NCI-H2196 (cell line): ENCODE results near the gene HIP1.
"Not testable (repeated sequence)": the region's sequence is repeated elsewhere in the genome, so short reads cannot be mapped to it uniquely, and the experiment has no call there.

Experiments
- DNase-seq: peaks from one replicate; lab custom pipeline; 2025; ENCODE audit not compliant: unreplicated experiment; lab: John Stamatoyannopoulos, UW

Gene HIP1

DNA sequence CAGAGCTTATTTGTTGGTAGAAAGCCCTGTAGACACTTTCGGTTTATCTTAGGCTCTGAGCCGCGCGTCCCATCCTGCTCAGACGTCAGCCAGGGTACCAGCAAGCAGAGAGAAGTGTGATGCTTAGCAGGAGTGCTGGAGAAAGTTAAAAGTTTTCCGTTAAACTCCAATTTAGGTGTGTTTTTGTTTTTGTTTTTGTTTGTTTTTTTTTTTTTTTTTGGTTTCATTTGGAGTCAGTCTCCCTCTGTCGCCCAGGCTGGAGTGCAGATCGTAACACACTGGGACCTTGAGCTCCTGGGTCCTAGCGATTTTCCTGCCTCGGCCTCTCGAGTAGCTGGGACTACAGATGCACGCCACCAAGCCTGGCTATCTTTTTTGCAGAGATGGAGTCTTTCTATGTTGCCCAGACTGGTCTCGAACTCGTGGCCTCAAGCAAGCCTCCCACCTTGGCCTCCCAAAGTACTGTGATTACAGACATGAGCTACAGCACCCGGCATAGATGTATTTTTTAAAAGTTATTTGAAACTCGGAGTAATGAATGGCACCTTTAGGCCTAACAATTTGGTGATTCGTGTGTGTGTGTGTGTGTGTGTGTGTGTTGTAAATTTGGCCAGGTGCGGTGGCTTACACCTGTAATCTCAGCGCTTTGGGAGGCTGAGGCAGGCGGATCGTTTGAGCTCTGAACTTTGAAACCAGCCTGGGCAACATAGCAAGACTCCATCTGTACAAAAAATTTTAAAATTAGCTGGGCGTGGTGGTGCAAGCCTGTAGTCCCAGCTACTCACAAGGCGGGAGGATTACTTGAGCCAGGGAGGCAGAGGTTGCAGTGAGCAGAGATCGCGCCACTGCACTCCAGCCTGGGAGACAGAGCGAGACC, 1.3 kb upstream of the HIP1 start:
- DNase-seq, result peak; percentile 46

GRCh38 chr7:75738975-75739795, 444 bp upstream of the HIP1 start:
- DNase-seq, result peak; percentile 99

GRCh38 chr7:75737856-75738603, 711 bp downstream of the HIP1 start:
- DNase-seq, result no peak

DNA sequence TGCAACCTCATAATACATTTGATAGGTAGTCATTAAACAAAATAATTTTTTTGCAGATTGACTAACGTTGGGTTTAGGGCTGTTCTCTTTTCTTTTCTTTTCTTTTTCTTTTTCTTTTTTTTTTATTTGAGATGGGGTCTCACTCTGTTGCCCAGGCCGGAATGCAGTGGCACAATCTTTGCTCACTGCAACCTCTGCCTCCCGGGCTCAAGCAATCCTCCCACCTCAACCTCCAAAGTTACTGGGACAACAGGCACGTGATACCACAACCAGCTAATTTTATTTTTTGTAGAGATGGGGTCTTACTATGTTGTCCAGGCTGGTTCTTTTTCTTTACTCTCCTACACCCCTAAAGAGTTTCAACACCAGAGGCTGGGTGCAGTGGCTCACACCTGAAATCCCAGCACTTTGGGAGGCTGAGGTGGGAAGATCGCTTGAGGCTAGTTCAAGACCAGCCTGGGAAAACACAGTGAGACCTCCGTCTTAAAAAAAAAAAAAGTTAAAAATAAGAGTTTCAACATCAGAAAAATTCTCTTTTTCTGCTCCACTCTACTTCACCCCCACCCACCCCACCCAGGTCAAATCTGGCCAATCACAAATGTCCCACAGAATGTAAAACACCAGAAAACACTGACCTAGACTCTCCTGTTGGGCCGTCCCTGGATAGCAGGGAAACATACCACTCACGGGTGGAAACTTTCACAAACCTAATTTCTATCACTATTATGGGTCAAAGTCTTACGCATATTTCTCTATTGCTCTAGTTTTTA, 3.0 kb downstream of the HIP1 start:
- no peak for DNase-seq

- DNase-seq, result no peak
These were observed 3.9 kb downstream of the HIP1 start for GRCh38 chr7:75734586-75735458.

- DNase-seq, result no peak
These were observed 5.7 kb downstream of the HIP1 start for GRCh38 chr7:75732764-75733630.

- no peak for DNase-seq
These were observed 6.7 kb downstream of the HIP1 start for GRCh38 chr7:75732016-75732521.

DNA sequence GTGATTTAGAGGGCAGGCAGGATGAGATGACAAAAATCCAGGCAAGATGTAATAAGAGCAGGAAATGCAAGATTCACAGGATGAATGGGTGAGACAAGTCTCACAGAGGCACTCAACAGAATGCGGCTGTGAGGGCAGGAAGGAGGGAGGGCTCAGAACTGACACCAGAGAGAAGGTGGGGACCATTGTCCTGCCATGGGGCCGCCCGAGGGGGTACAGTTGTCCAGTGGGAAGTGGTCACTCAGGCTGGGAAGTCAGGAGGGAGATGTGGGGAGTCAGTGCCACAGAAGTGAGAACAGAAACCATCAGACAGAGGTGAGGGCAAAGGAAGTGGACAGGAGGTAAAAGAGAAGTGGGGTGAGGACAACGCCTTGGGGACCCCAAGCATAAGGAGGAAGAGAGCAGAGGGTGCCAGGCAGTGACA, 8.9 kb downstream of the HIP1 start:
- DNase-seq, result no peak

DNA sequence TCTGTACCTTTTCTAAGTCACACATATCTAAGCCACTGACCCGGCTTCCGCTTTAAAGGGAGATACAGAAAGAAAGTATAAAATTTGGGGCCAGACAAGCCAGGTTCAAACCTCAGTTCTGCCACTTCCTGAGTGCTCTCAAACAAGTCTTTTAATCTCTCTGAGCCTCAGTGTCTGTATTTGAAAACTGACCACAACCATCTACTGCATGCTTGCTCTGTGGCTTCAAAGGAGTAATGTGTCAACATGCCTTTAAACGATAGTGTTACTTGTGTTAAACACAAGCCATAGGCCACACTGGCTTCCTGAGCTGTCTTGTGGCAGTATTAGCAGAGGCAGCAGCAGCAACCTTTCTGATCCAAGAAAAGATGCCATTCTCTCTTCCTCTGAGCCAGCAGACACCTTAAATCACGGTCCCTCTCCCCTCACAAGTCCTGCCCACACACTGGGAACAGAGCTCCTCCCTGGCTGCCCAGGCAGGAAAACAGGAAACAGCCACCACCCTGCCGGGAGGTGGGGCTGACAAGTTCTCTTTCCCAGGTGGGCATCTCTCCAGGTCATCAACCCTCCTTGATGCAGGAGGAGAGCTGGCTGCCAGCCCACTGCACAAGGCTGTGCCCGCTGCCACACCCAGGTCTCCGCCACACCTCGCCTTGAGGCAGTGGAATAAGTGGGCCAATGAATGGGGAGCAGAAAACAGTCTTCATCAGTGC, 10.7 kb downstream of the HIP1 start:
- peak; percentile 60 for DNase-seq

DNA sequence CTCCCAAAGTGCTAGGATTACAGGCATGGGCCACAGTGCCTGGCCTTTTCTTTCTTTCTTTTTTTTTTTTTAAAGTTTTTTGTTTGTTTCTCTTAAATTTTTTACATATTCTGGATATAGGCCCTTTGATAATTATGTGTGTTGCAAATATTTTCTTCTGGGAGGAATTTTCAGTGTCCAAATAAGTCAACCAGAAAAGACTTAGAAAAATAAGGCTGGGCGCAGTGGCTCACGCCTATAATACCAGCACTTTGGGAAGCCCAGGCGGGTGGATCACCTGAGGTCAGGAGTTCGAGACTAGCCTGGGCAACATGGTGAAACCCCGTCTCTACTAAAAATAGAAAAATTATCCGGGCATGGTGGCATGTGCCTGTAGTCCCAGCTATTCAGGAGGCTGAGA, 11.4 kb downstream of the HIP1 start:
- not testable (repeated sequence) for DNase-seq

DNA sequence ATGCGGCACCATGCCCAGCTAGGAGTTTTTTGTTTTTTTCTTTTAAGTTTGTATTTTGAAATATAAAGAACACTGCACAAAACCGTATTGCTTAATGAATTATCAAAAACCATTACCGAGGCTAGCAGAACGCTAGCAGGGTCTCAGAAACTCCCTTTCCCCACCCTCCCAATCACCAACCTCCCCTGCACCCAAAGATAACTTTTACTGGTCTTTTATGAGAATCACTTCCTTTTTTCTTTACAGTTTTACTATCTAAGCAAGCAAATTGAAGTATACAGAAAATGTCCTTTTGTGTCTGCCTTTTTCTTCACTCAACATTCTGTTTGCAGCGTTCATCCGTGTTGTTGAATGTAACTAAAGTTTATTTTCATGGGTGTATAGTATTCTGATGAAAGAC, 13.4 kb downstream of the HIP1 start:
- DNase-seq, result no peak

DNA sequence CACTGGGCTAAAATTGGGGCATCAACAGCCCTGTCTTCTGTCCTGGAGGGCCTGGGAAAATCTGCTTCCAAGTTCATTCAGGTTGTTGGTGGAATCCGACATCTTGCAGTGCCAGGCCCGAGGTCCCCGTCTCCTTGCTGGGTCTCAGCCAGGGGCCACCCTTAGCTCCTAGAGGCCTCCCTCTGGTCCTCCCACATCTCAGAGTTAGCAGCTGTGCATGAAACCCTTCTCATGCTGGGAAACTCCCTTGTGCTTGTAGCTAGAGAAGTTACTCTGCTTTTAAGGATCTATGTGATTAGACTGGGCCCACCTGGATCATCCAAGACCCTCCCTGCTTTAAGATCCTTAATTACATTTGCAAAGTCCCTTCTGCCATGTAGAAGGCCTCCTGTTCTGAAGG, 15.3 kb downstream of the HIP1 start:
- no peak for DNase-seq

GRCh38 chr7:75722373-75722772, 16.4 kb downstream of the HIP1 start:
- DNase-seq, result no peak

DNA sequence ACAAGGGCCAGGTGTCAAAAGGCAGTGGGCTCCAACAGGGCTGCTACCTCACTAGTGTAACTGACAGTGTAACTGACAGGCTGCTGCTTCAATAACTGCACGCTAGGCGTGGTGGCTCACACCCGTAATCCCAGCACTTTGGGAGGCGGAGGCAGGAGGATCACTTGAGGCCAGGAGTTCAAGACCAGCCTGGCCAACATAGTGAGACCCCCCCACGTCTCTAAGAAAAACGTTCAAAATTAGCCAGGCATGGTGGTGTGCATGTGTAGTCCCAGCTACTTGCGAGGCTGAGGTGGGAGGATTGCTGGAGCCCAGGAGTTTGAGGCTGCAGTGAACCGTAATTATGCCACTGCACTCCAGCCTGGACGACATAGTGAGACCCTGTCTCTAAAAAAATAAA, 16.8 kb downstream of the HIP1 start:
- DNase-seq, result not testable (repeated sequence)

DNA sequence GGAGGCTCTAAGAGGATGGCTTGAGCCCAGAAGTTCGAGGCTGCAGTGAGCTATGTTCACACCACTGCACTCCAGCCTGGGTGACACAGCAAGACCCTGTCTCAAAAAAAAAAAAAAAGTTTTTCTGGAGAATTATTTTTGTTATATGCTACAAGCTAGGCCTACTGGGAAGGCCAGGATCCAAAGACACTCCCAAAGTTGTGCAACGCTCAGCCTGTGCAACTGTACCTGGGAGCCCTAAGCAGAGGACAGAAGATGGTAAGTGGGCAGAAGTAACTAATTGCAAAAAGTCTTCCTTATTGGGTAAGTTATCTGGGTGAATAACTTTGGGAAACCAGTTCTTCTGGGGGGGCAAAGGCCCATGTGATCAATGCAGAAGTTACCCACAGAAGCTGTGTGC, 17.3 kb downstream of the HIP1 start:
- no peak for DNase-seq

GRCh38 chr7:75719626-75720025, 19.1 kb downstream of the HIP1 start:
- DNase-seq, result no peak

- DNase-seq, result no peak
These were observed 20.2 kb downstream of the HIP1 start for GRCh38 chr7:75718390-75719031.
